Neural cell (in vitro differentiated cells): ENCODE results near the gene DTNBP1. TPM values are rescaled to one million over a fixed set of nuclear protein-coding genes. Genes with fewer than 3 reads are reported as not detected.

ENCODE experiments used
- H2AFZ ChIP-seq: fragments of 200-600, 300-800 bp; sonication (generic), shearing (Covaris generic); 2 replicates; pipeline ENCODE4 v1.6.0; 2014; ENCODE audit warnings: low read depth, mild to moderate bottlenecking, antibody characterized with exemption, low read length, moderate library complexity
- H3F3A ChIP-seq: fragments of 200-600 bp; shearing (Covaris generic); 2 replicates; pipeline ENCODE4 v1.6.1; 2016; ENCODE audit warnings: mild to moderate bottlenecking, moderate library complexity, mixed read lengths, antibody characterized with exemption, low read length; ENCODE audit not compliant: insufficient read depth, poor library complexity, severe bottlenecking
- H3K27ac ChIP-seq: fragments of 200-600, 300-800 bp; sonication (generic), shearing (Covaris generic); 2 replicates; pipeline ENCODE4 v1.5.1; 2014; ENCODE audit warnings: mild to moderate bottlenecking, low read length, moderate library complexity
- H3K27me3 ChIP-seq: fragments of 300-800, 200-600 bp; sonication (generic), shearing (Covaris generic); 2 replicates; pipeline ENCODE4 v1.6.0; 2014; ENCODE audit warnings: mild to moderate bottlenecking, low read depth, low read length, moderate library complexity; ENCODE audit not compliant: insufficient read depth
- H3K36me3 ChIP-seq: fragments of 300-800, 200-600 bp; sonication (generic), shearing (Covaris generic); 2 replicates; pipeline ENCODE4 v1.5.1; 2014; ENCODE audit warnings: mild to moderate bottlenecking, antibody characterized with exemption, low read length, moderate library complexity; ENCODE audit not compliant: insufficient read depth
- H3K4me2 ChIP-seq: fragments of 300-800, 200-600 bp; sonication (generic), shearing (Covaris generic); 2 replicates; pipeline ENCODE4 v1.6.0; 2014; ENCODE audit warnings: mild to moderate bottlenecking, low read length
- H3K4me3 ChIP-seq: fragments of 300-800, 200-600 bp; sonication (generic), shearing (Covaris generic); 2 replicates; pipeline ENCODE4 v1.5.1; 2014; ENCODE audit warnings: mild to moderate bottlenecking, low read length, moderate library complexity
- H3K79me2 ChIP-seq: fragments of 200-600 bp; shearing (Covaris generic); replicated peaks from 2 replicates; pipeline ENCODE4 v1.6.0; 2014; ENCODE audit warnings: mild to moderate bottlenecking, low read length, moderate library complexity; ENCODE audit not compliant: insufficient read depth
- H3K9ac ChIP-seq: fragments of 300-800, 200-600 bp; sonication (generic), shearing (Covaris generic); 2 replicates; pipeline ENCODE4 v1.6.1; 2016; ENCODE audit warnings: mild to moderate bottlenecking, low read length, mixed read lengths
- H3K9me2 ChIP-seq: fragments of 200-600 bp; shearing (Covaris generic); 2 replicates; pipeline ENCODE4 v1.6.1; 2016; ENCODE audit warnings: mild to moderate bottlenecking, low read length, mixed read lengths; ENCODE audit not compliant: insufficient read depth
- H3K9me3 ChIP-seq: fragments of 200-600, 300-800 bp; sonication (generic), shearing (Covaris generic); 2 replicates; pipeline ENCODE4 v1.6.1; 2016; ENCODE audit warnings: mild to moderate bottlenecking, mixed run types, low read length, moderate library complexity, mixed read lengths
- H4K20me1 ChIP-seq: fragments of 200-600 bp; shearing (Covaris generic); 2 replicates; pipeline ENCODE4 v1.6.1; 2016; ENCODE audit warnings: mild to moderate bottlenecking, mixed run types; ENCODE audit not compliant: insufficient read depth
- CTCF ChIP-seq: fragments of 450-650 bp; IDR thresholded peaks from 2 replicates; pipeline ENCODE4 v1.5.1; 2014; ENCODE audit warnings: antibody characterized with exemption, mild to moderate bottlenecking, moderate library complexity; ENCODE audit not compliant: poor library complexity, severe bottlenecking
- EP300 ChIP-seq: fragments of 450-650 bp; conservative IDR thresholded peaks from 2 replicates; pipeline ENCODE4 v1.6.1; 2014; ENCODE audit warnings: antibody characterized with exemption, mild to moderate bottlenecking, moderate library complexity; ENCODE audit not compliant: poor library complexity, severe bottlenecking
- EZH2 ChIP-seq: fragments of 200-600, 300-800 bp; shearing (Covaris generic), sonication (generic); IDR thresholded peaks from 2 replicates; pipeline ENCODE4 v1.6.1; 2014; ENCODE audit warnings: antibody characterized with exemption, low read length, borderline replicate concordance, mild to moderate bottlenecking; ENCODE audit not compliant: insufficient read depth, poor library complexity, severe bottlenecking
- MXI1 ChIP-seq: fragments of 450-650 bp; conservative IDR thresholded peaks from 2 replicates; pipeline ENCODE4 v1.6.1; 2014; ENCODE audit warnings: antibody characterized with exemption, mild to moderate bottlenecking; ENCODE audit not compliant: poor library complexity, severe bottlenecking
- POLR2AphosphoS5 ChIP-seq: IDR thresholded peaks from 2 replicates; pipeline ENCODE4 v1.6.1; 2012
- RAD21 ChIP-seq: fragments of 450-650 bp; conservative IDR thresholded peaks from 2 replicates; pipeline ENCODE4 v1.6.1; 2014; ENCODE audit warnings: antibody characterized with exemption, mild to moderate bottlenecking, moderate library complexity
- SMC3 ChIP-seq: fragments of 450-650 bp; conservative IDR thresholded peaks from 2 replicates; pipeline ENCODE4 v1.6.1; 2014; ENCODE audit warnings: antibody characterized with exemption, mild to moderate bottlenecking, moderate library complexity; ENCODE audit not compliant: poor library complexity
- TAF1 ChIP-seq: IDR thresholded peaks from 2 replicates; pipeline ENCODE4 v1.6.1; 2012; ENCODE audit warnings: low read depth
- polyA plus RNA-seq: library from polyadenylated mRNA; depleted of rRNA; stranded (reverse); fragments of >200 nt; gene quantifications from 2 replicates; pipeline ENCODE4 v1.2.3, GENCODE V29; 2014
- TF ChIP-seq, protein P1 (sequence below): IDR thresholded peaks from 2 replicates; pipeline ENCODE4 v1.6.1; 2012; ENCODE audit warnings: borderline replicate concordance

Gene DTNBP1
- polyA plus RNA-seq, 1 donor from 2014 or later, result 22.6 TPM

DNA sequence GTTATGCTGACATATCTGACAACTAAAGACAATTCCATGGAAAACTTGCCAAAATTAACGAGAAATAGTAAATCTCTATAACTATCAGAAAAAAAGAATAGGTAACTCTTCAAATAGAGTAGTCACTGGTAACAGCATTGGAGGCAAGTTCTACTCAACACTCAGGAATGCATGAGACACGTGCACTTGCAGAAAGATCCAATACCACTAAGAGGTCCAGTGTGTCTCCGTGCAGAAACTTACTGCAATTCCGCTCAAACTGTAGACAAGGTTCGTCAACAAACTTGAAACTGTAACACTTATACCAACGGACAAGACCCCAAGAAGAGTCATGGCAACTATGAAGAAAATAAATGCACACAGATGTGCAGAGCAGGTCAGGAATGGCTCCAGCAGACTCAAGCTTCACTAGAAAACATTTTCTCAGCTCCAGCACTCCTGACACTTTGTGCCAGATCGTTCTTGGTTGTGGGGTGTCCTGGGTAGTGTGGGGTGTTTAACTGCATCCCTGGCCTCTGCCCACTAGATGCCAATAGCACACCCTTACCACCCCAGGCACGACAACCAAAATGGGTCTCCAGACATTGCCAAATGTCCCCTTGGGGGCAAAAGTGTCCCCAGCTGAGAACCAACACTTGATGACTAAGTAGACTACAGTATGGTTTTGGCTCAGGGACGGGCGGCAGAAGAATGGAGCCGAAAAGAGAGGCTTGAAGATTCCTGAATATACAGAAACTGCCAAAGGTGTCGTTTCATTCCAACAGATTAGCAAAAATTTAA is 134.8 kb downstream of the DTNBP1 start:
- no peak for TF ChIP-seq RAD21
- TF ChIP-seq, protein P1, sequence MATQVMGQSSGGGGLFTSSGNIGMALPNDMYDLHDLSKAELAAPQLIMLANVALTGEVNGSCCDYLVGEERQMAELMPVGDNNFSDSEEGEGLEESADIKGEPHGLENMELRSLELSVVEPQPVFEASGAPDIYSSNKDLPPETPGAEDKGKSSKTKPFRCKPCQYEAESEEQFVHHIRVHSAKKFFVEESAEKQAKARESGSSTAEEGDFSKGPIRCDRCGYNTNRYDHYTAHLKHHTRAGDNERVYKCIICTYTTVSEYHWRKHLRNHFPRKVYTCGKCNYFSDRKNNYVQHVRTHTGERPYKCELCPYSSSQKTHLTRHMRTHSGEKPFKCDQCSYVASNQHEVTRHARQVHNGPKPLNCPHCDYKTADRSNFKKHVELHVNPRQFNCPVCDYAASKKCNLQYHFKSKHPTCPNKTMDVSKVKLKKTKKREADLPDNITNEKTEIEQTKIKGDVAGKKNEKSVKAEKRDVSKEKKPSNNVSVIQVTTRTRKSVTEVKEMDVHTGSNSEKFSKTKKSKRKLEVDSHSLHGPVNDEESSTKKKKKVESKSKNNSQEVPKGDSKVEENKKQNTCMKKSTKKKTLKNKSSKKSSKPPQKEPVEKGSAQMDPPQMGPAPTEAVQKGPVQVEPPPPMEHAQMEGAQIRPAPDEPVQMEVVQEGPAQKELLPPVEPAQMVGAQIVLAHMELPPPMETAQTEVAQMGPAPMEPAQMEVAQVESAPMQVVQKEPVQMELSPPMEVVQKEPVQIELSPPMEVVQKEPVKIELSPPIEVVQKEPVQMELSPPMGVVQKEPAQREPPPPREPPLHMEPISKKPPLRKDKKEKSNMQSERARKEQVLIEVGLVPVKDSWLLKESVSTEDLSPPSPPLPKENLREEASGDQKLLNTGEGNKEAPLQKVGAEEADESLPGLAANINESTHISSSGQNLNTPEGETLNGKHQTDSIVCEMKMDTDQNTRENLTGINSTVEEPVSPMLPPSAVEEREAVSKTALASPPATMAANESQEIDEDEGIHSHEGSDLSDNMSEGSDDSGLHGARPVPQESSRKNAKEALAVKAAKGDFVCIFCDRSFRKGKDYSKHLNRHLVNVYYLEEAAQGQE, result no peak
- TF ChIP-seq TAF1, result no peak
- TF ChIP-seq CTCF, result no peak
- TF ChIP-seq POLR2AphosphoS5, result no peak
- TF ChIP-seq EZH2, result no peak
- TF ChIP-seq MXI1, result no peak
- no peak for TF ChIP-seq SMC3
- no peak for TF ChIP-seq EP300
- no peak overlapping the region for H2AFZ ChIP-seq
- H3F3A ChIP-seq, result no peaks in the 10 kb centered on the region
- H3K9ac ChIP-seq, result no peak overlapping the region
- H4K20me1 ChIP-seq, result no peaks in the 10 kb centered on the region
- no peaks in the 10 kb centered on the region for H3K9me3 ChIP-seq
- H3K79me2 ChIP-seq, result no peaks in the 10 kb centered on the region
- no peak overlapping the region for H3K4me3 ChIP-seq
- H3K4me2 ChIP-seq, result no peak overlapping the region
- H3K27me3 ChIP-seq, result no peaks in the 10 kb centered on the region
- H3K9me2 ChIP-seq, result no peaks in the 10 kb centered on the region
- peaks cover 7% of the 10 kb centered on the region for H3K36me3 ChIP-seq
- no peak overlapping the region for H3K27ac ChIP-seq

DNA sequence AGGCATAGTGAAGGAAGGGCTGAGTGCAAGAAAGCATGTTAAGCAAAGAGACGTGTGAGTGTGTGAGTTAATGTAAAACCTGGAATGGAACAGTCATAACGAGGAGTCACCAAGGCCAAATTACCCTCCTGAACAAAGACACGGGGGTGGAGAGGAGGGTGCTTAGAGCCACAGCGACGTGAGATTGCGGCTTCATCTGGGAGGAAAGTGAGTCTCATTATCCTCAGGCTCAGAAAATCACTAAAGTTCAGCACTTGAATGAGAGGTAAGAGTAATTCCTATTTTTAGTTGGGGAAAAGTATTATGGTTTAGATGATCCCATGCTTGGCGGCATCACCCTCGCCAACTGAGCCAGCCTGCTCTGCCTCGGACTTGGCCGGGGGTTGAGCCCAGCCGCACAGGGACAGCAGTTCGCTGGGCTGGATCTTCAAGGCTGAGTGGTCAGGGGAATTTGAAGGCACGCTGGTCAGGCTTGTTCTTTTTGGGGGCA is 136.6 kb downstream of the DTNBP1 start:
- H3K27ac ChIP-seq, result no peak overlapping the region
- no peak overlapping the region for H3K9ac ChIP-seq
- no peaks in the 10 kb centered on the region for H3F3A ChIP-seq
- no peak for TF ChIP-seq SMC3
- TF ChIP-seq EP300, result no peak
- TF ChIP-seq RAD21, result no peak
- TF ChIP-seq MXI1, result no peak
- no peak for TF ChIP-seq POLR2AphosphoS5
- no peak for TF ChIP-seq EZH2
- no peak for TF ChIP-seq TAF1
- no peak for TF ChIP-seq CTCF
- TF ChIP-seq, protein P1, result no peak
- H3K9me2 ChIP-seq, result no peaks in the 10 kb centered on the region
- no peaks in the 10 kb centered on the region for H3K9me3 ChIP-seq
- no peak overlapping the region for H3K4me2 ChIP-seq
- no peak overlapping the region for H3K4me3 ChIP-seq
- no peaks in the 10 kb centered on the region for H3K79me2 ChIP-seq
- H4K20me1 ChIP-seq, result no peaks in the 10 kb centered on the region
- H3K36me3 ChIP-seq, result peaks cover 7% of the 10 kb centered on the region
- H2AFZ ChIP-seq, result no peak overlapping the region
- no peaks in the 10 kb centered on the region for H3K27me3 ChIP-seq
